T-helper 1 cell treated with Interleukin-12 subunit alpha and Interleukin-12 subunit beta and Interleukin-4 antibody, amounts not matched to agents 30 ng/mL and 1 ng/mL, for 36 hours (primary cell): ENCODE measurements around the gene TMEM42. TPM values are rescaled to one million over a fixed set of nuclear protein-coding genes. Genes with fewer than 3 reads are reported as not detected.

Source experiments
- intact Hi-C: fragments of 100-400 bp; cut with micrococcal nuclease; formaldehyde crosslinking; loops from one replicate; pipeline ENCODE4 v1.15.1; 2024
- total RNA-seq: library from RNA; stranded (reverse); gene quantifications from 2 replicates; pipeline ENCODE4 v1.2.3, GENCODE V29; 2022

The TMEM42 gene
- total RNA-seq, 1 donor from 2014 or later, result 10.5 TPM

DNA sequence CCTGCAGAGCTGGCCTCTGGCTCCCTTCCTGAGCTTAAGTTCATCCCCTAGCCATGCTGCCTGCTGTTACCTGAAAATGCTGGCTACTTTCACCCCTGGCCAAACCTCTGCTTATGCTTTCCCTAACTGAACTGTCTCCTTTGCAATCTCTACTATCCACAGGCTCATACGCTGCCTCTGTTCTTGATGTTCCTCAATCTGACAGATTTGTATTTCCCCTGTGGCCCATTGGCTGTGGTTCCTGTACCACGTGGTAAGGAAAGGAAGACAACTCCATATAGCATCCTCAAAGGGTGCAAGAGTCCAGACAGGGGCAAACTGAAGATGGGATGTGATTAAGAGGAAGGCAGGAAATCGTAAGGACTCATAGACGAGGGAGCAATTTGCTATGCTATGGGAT lies 45.9 kb downstream of the TMEM42 start:
- intact Hi-C loops, result no loop called here

DNA sequence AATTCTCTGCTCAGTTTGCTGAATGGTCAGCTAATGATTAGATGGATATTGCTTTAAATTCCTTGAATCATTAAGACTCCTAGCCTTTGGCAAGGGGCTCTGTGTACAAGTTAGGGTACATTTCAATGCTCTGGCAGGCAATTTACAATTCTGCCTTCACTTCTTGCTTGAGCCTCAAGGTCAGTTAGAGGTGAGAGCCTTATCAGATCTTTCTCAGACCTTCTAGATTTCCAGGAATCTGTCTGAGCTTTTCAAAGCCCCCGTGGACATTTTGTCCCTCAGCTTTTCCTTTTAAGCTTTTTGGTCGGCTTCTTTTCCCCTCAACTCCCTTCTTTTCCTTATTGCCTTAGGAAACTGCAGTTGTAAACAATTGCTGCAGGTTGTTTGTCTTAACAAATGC lies 47.4 kb downstream of the TMEM42 start:
- intact Hi-C loops, result no loop called here

DNA sequence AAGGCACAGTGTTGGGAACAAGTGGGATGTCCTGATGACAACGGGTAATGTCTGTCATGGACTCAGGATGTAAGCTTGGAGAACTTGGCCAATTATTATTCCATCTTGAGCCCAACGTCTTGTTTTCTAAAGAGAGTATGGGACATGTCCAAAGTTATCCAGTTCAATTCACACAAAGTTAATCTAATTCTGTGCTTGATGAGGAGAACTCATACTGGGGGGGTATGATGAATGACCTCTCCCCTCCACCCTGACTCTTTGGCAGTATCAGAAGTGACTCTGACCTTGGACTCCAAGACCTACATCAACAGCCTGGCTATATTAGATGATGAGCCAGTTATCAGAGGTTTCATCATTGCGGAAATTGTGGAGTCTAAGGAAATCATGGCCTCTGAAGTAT lies 49.0 kb downstream of the TMEM42 start:
- intact Hi-C loops, result no loop called here

DNA sequence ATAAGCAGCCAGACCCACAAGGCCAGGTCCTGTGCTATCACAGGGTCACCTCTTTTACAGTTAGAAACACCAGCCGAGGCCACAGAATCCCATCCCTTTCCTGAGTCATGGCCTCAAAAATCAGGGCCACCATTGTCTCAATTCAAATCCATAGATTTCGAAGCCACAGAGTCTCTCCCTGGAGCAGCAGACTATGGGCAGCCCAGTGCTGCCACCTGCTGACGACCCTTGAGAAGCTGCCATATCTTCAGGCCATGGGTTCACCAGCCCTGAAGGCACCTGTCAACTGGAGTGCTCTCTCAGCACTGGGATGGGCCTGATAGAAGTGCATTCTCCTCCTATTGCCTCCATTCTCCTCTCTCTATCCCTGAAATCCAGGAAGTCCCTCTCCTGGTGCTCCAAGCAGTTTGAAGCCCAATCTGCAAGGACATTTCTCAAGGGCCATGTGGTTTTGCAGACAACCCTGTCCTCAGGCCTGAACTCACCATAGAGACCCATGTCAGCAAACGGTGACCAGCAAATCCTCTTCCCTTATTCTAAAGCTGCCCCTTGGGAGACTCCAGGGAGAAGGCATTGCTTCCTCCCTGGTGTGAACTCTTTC lies 52.3 kb downstream of the TMEM42 start:
- intact Hi-C loops, result loop anchor here (1.0 kb wide), 3 partner anchors 381 to 591 kb away; partner anchors contain the start of gene TCAIM

DNA sequence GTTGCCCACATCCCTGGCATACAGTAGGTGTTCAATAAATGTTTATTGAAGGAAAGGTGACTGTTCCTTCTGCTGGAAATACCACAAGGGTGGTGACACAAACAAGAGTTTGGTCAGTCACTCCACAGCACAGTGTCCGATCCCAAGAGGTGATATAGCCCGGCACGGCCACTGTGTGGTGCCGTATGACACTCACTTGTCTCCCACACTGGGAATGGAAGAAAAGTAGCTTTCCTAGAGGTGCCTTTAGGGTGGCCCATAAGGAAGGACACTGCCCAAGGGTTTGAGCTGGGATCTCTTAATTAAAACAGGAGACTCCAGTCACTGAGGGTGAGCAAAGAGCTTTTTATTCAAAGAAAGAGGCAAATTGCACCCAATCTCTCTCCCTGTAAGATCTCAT lies 53.2 kb downstream of the TMEM42 start:
- intact Hi-C loops, result loop anchor here (1.0 kb wide), 3 partner anchors 382 to 592 kb away; partner anchors contain the start of gene TCAIM

Other genes starting within 250 kb of the TMEM42 start
- 13.7 and 13.9 TPM in 2 replicates for gene ZNF197, start 236.9 kb upstream of the TMEM42 start, total RNA-seq
- 3.5 and 5.2 TPM in 2 replicates for gene ZNF35, start 213.2 kb upstream of the TMEM42 start, total RNA-seq
- gene ZNF502, start 149.3 kb upstream of the TMEM42 start, total RNA-seq, result 0.49 and 0.56 TPM in 2 replicates
- 1.2 and 2.5 TPM in 2 replicates for gene ZNF501, start 132.3 kb upstream of the TMEM42 start, total RNA-seq
- 30.3 and 32.7 TPM in 2 replicates for gene KIAA1143, start 100.3 kb upstream of the TMEM42 start, total RNA-seq
- 29.5 and 30.2 TPM in 2 replicates for gene KIF15, start 100.1 kb upstream of the TMEM42 start, total RNA-seq
- not detected in 2 replicates for gene TGM4, start 12.7 kb downstream of the TMEM42 start, total RNA-seq
- 49.9 and 65.6 TPM in 2 replicates for gene ZDHHC3, start 114.3 kb downstream of the TMEM42 start, total RNA-seq
- gene EXOSC7, start 114.3 kb downstream of the TMEM42 start, total RNA-seq, result 56.0 and 62.9 TPM in 2 replicates
- 1.0 TPM in 1 of 2 replicates, not detected in the other for gene CLEC3B, start 164.4 kb downstream of the TMEM42 start, total RNA-seq